ENCODE data around the gene PLA2G4E. TPM values are rescaled to one million over a fixed set of nuclear protein-coding genes. Genes with fewer than 3 reads are reported as not detected.

The PLA2G4E gene
- polyA plus RNA-seq, 1 donor (not counting 4 experiments of a cell fraction or from before 2014, with no cell fraction given): 3.5 TPM

DNA sequence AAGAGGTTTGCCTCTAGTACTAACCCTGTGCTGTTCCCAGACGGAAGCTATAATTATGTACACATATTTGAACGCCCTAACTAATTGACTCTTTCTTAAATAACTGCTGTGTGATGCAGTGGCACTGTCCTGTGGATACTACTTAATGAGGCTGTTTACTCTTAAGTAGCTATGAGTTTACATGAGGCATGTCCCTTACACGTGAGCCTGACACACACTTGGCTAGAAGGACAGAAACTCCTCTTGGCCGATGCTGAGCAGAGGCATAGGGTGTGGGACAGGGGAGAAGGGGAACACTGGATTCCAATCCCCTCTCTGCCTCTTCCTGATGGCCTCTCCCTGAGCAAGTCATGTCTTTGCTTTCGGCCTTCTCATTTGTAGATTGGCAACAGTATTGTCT, 70.4 kb downstream of the PLA2G4E start:
- peaks cover 14 to 20% of the 10 kb centered on the region in 2 experiments for H3K36me3 ChIP-seq (ENCODE audit: control insufficient read depth in 2 of 2, extremely low read depth in 1 of 2, insufficient read depth in 2 of 2, low read length in 2 of 2)
- H3K4me1 ChIP-seq (ENCODE audit: control insufficient read depth, extremely low read depth, insufficient read depth, low read length): peaks cover 25% of the 10 kb centered on the region
- H3K4me2 ChIP-seq (ENCODE audit: control insufficient read depth, extremely low read depth, insufficient read depth, low read depth, low read length): no peak overlapping the region
- H3K9me3 ChIP-seq (ENCODE audit: control insufficient read depth, low read depth, low read length): no peaks in the 10 kb centered on the region
- no peak overlapping the region for H3K9ac ChIP-seq (ENCODE audit: control insufficient read depth, extremely low read depth, insufficient read depth, low read length)
- H2AFZ ChIP-seq (ENCODE audit: control insufficient read depth, low read length): no peak overlapping the region
- H3K4me3 ChIP-seq (ENCODE audit: control insufficient read depth in 2 of 3, extremely low read depth in 1 of 3, insufficient read depth in 2 of 3, low read depth in 1 of 3, low read length in 3 of 3): no peak overlapping the region
- H3K79me2 ChIP-seq (ENCODE audit: control insufficient read depth, insufficient read depth, low read length): peaks cover 46% of the 10 kb centered on the region
- TF ChIP-seq, protein P1, sequence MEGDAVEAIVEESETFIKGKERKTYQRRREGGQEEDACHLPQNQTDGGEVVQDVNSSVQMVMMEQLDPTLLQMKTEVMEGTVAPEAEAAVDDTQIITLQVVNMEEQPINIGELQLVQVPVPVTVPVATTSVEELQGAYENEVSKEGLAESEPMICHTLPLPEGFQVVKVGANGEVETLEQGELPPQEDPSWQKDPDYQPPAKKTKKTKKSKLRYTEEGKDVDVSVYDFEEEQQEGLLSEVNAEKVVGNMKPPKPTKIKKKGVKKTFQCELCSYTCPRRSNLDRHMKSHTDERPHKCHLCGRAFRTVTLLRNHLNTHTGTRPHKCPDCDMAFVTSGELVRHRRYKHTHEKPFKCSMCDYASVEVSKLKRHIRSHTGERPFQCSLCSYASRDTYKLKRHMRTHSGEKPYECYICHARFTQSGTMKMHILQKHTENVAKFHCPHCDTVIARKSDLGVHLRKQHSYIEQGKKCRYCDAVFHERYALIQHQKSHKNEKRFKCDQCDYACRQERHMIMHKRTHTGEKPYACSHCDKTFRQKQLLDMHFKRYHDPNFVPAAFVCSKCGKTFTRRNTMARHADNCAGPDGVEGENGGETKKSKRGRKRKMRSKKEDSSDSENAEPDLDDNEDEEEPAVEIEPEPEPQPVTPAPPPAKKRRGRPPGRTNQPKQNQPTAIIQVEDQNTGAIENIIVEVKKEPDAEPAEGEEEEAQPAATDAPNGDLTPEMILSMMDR (optimal IDR thresholded peaks at IDR 0.05 in 1 of 3, IDR thresholded peaks at IDR 0.05 in 1 of 3, conservative IDR thresholded peaks at IDR 0.05 in 1 of 3; ENCODE audit: extremely low read depth in 1 of 3, insufficient read depth in 2 of 3, low read length in 3 of 3): no peak
- no peak for TF ChIP-seq EZH2 (IDR thresholded peaks at IDR 0.05; ENCODE audit: low read length)
- no peak for FAIRE-seq
- H3K27ac ChIP-seq (ENCODE audit: control insufficient read depth, insufficient read depth, low read length): no peak overlapping the region
- dilution Hi-C loops (cut with MboI; ENCODE audit: extremely low pct_ligation_motif_present, low sequenced_read_pairs): no loop called here
- no peaks in the 10 kb centered on the region for H3K27me3 ChIP-seq (ENCODE audit: control insufficient read depth, extremely low read depth, insufficient read depth, low read length)
- no peak for DNase-seq (ENCODE audit: low read depth, low spot score)
- H4K20me1 ChIP-seq (ENCODE audit: control insufficient read depth, extremely low read depth, insufficient read depth, low read length): no peaks in the 10 kb centered on the region
- no peaks in the 10 kb centered on the region for H3K9me1 ChIP-seq (ENCODE audit: control insufficient read depth, extremely low read depth, insufficient read depth, low read length)

DNA sequence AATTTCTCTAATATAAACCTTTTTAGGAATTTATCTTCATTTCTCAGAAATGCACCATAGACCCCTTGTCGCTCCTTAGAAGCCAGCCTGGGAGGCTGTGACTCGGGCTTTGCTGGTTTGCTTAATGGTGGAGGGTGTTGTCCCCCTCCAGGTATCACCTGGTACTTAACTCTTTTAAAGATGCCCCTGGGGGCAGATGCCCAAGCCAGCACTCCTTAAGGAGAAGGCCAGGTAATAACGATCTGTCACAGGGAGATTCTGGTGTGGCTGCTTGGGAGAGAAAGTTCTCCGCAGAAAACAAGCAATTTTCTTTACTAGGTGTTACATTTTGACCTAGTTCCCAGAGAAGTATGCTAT, 70.7 kb downstream of the PLA2G4E start:
- dilution Hi-C loops (cut with MboI; ENCODE audit: extremely low pct_ligation_motif_present, low sequenced_read_pairs): no loop called here

More for the DNA sequence above, 70.7 kb downstream of the PLA2G4E start:
- H3K9ac ChIP-seq (ENCODE audit: control insufficient read depth, extremely low read depth, insufficient read depth, low read length): no peak overlapping the region
- H3K4me3 ChIP-seq (ENCODE audit: control insufficient read depth in 2 of 3, extremely low read depth in 1 of 3, insufficient read depth in 2 of 3, low read depth in 1 of 3, low read length in 3 of 3): no peak overlapping the region
- no peak for TF ChIP-seq EZH2 (IDR thresholded peaks at IDR 0.05; ENCODE audit: low read length)
- TF ChIP-seq, protein P1 (optimal IDR thresholded peaks at IDR 0.05 in 1 of 3, IDR thresholded peaks at IDR 0.05 in 1 of 3, conservative IDR thresholded peaks at IDR 0.05 in 1 of 3; ENCODE audit: extremely low read depth in 1 of 3, insufficient read depth in 2 of 3, low read length in 3 of 3): no peak
- H3K4me2 ChIP-seq (ENCODE audit: control insufficient read depth, extremely low read depth, insufficient read depth, low read depth, low read length): no peak overlapping the region
- peaks cover 29% of the 10 kb centered on the region for H3K4me1 ChIP-seq (ENCODE audit: control insufficient read depth, extremely low read depth, insufficient read depth, low read length)
- H2AFZ ChIP-seq (ENCODE audit: control insufficient read depth, low read length): no peak overlapping the region
- H3K79me2 ChIP-seq (ENCODE audit: control insufficient read depth, insufficient read depth, low read length): peaks cover 46% of the 10 kb centered on the region
- H3K9me3 ChIP-seq (ENCODE audit: control insufficient read depth, low read depth, low read length): no peaks in the 10 kb centered on the region
- no peaks in the 10 kb centered on the region for H4K20me1 ChIP-seq (ENCODE audit: control insufficient read depth, extremely low read depth, insufficient read depth, low read length)
- FAIRE-seq (no peak), DNase-seq (ENCODE audit: low read depth, low spot score) (no peak)
- H3K36me3 ChIP-seq (ENCODE audit: control insufficient read depth in 2 of 2, extremely low read depth in 1 of 2, insufficient read depth in 2 of 2, low read length in 2 of 2): peaks cover 15 to 23% of the 10 kb centered on the region in 2 experiments
- no peaks in the 10 kb centered on the region for H3K9me1 ChIP-seq (ENCODE audit: control insufficient read depth, extremely low read depth, insufficient read depth, low read length)
- H3K27me3 ChIP-seq (ENCODE audit: control insufficient read depth, extremely low read depth, insufficient read depth, low read length): no peaks in the 10 kb centered on the region
- H3K27ac ChIP-seq (ENCODE audit: control insufficient read depth, insufficient read depth, low read length): no peak overlapping the region

Measured in keratinocyte (primary cell).